ENCODE results near the gene NR2C1. TPM values are rescaled to one million over a fixed set of nuclear protein-coding genes. Genes with fewer than 3 reads are reported as not detected.

Gene NR2C1
- total and polyA plus RNA-seq, 10 of the 15 experiments (the other 5 are each of a cell fraction or from before 2014, with no cell fraction given): 8.8 to 38.1 (median 31.3) TPM

DNA sequence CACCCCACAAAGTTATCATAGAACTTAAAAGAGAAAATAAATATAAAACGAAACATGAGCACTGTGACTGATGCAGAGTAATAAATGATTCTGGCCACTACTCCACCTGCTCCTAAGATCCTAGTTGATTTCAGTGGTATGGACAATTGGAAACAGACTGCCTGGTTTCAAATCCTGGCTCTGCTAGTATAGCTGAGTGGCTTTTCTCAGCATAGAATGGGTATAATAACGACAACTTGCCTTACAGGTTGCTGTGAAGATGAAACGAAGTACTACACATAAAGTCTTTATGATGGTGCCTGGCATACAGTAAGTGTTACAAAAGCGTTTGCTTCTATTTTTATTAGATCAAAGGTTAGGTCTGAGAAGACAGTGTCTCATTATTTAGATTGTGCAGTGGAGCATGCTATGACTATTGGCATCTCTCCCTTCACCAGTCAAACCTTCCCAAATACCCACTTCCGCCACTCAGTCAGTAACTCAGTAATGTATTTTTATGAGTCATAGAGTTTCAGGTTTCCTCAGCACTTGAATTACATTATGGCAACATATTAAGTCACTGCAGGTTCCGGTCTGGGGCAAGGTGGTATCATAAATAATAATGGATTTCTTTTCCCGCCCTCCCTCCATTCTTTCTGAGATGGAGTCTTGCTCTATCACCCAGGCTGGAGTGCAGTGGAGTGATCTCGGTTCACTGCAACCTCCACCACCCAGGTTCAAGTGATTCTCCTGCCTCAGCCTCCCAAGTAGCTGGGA, 29.7 kb upstream of the NR2C1 start (continued):
- TF ChIP-seq SPI1 (IDR thresholded peaks at IDR 0.05; ENCODE audit: borderline replicate concordance, insufficient read depth, low read depth, low read length) (peak; percentile 55; the same call in 1 of the 2 replicates), HDAC2 (IDR thresholded peaks at IDR 0.05) (no peak), E2F4 (IDR thresholded peaks at IDR 0.05; ENCODE audit: low read depth, low read length) (no peak), TBL1XR1 (IDR thresholded peaks at IDR 0.05; ENCODE audit: low read depth, low read length) (peak; percentile 69; the same call in 1 of the 2 replicates), ESRRA (IDR thresholded peaks at IDR 0.05; ENCODE audit: low read length) (no peak), CBX5 (IDR thresholded peaks at IDR 0.05; ENCODE audit: low read depth) (0 out of 2 replicates have a peak, but pooled peaks have one; percentile 24), NR2C2 (IDR thresholded peaks at IDR 0.05; ENCODE audit: borderline replicate concordance, control insufficient read depth, insufficient read length, low read depth) (no peak), MEF2A (IDR thresholded peaks at IDR 0.05; ENCODE audit: insufficient read depth, low read depth, low read length) (peak; percentile 93), EP300 (IDR thresholded peaks at IDR 0.05; ENCODE audit: borderline replicate concordance in 1 of 2, control insufficient read depth in 1 of 2, low read depth in 2 of 2, low read length in 2 of 2) (peak; percentile 74 to 81; a peak in 3 of 4 replicates), RCOR1 (conservative IDR thresholded peaks at IDR 0.05; ENCODE audit: low read depth, low read length) (peak; percentile 90; the same call in 1 of the 2 replicates), KDM1A (IDR thresholded peaks at IDR 0.05; ENCODE audit: borderline replicate concordance) (no peak), HDAC6 (IDR thresholded peaks at IDR 0.05; ENCODE audit: unreplicated experiment) (no peak), ZNF274 (IDR thresholded peaks at IDR 0.05; ENCODE audit: insufficient read depth, insufficient read length) (no peak), NR2C1 (IDR thresholded peaks at IDR 0.05) (no peak; the same call in 1 of the 2 replicates), SIN3A (IDR thresholded peaks at IDR 0.05; ENCODE audit: low read depth, low read length) (no peak), BACH1 (IDR thresholded peaks at IDR 0.05; ENCODE audit: borderline replicate concordance) (no peak; the same call in 1 of the 2 replicates), ZBTB11 (CRISPR knock-in tag; IDR thresholded peaks at IDR 0.05) (no peak)
- TF ChIP-seq, protein P1, sequence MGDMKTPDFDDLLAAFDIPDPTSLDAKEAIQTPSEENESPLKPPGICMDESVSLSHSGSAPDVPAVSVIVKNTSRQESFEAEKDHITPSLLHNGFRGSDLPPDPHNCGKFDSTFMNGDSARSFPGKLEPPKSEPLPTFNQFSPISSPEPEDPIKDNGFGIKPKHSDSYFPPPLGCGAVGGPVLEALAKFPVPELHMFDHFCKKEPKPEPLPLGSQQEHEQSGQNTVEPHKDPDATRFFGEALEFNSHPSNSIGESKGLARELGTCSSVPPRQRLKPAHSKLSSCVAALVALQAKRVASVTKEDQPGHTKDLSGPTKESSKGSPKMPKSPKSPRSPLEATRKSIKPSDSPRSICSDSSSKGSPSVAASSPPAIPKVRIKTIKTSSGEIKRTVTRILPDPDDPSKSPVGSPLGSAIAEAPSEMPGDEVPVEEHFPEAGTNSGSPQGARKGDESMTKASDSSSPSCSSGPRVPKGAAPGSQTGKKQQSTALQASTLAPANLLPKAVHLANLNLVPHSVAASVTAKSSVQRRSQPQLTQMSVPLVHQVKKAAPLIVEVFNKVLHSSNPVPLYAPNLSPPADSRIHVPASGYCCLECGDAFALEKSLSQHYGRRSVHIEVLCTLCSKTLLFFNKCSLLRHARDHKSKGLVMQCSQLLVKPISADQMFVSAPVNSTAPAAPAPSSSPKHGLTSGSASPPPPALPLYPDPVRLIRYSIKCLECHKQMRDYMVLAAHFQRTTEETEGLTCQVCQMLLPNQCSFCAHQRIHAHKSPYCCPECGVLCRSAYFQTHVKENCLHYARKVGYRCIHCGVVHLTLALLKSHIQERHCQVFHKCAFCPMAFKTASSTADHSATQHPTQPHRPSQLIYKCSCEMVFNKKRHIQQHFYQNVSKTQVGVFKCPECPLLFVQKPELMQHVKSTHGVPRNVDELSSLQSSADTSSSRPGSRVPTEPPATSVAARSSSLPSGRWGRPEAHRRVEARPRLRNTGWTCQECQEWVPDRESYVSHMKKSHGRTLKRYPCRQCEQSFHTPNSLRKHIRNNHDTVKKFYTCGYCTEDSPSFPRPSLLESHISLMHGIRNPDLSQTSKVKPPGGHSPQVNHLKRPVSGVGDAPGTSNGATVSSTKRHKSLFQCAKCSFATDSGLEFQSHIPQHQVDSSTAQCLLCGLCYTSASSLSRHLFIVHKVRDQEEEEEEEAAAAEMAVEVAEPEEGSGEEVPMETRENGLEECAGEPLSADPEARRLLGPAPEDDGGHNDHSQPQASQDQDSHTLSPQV (IDR thresholded peaks at IDR 0.05): no peak
- TF ChIP-seq, protein P2, sequence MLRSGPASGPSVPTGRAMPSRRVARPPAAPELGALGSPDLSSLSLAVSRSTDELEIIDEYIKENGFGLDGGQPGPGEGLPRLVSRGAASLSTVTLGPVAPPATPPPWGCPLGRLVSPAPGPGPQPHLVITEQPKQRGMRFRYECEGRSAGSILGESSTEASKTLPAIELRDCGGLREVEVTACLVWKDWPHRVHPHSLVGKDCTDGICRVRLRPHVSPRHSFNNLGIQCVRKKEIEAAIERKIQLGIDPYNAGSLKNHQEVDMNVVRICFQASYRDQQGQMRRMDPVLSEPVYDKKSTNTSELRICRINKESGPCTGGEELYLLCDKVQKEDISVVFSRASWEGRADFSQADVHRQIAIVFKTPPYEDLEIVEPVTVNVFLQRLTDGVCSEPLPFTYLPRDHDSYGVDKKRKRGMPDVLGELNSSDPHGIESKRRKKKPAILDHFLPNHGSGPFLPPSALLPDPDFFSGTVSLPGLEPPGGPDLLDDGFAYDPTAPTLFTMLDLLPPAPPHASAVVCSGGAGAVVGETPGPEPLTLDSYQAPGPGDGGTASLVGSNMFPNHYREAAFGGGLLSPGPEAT (IDR thresholded peaks at IDR 0.05; ENCODE audit: low read depth): peak; percentile 61; the same call in 1 of the 2 replicates

All from GM12878 (cell line).